H1 (cell line): ENCODE data around the gene RAP1GAP. TPM values are rescaled to one million over a fixed set of nuclear protein-coding genes. Genes with fewer than 3 reads are reported as not detected.

Experiments used
- CTCF ChIA-PET: fragments of 300-600 bp; sonication (Branson Sonifier 250); formaldehyde crosslinking; loops from one replicate; lab custom pipeline; 2021; ENCODE audit not compliant: partially characterized antibody; lab: Charles Lee
- POLR2A ChIA-PET: fragments of 300-600 bp; sonication (Branson Sonifier 250); formaldehyde crosslinking; loops from one replicate; lab custom pipeline; 2021; ENCODE audit warnings: inconsistent platforms; ENCODE audit not compliant: partially characterized antibody; lab: Charles Lee
- DNase-seq, 2 experiments: peaks; one replicate each; pipeline versions ENCODE4 v3.0.0 to v3.0.0-alpha.2; 2010 to 2022; ENCODE audit warnings: low spot score in 2 of 2, low read depth in 1 of 2, mixed read lengths in 1 of 2
- FAIRE-seq: peaks from 2 replicates; lab custom pipeline; 2011; peaks lifted over from hg19 to GRCh38; lab: Jason Lieb, UNC
- H2AFZ ChIP-seq: 2 replicates; pipeline ENCODE4 v1.8.1; 2012; ENCODE audit warnings: low read length, inconsistent platforms
- H2AK5ac ChIP-seq: 2 replicates; pipeline ENCODE4 v1.6.1; 2013; ENCODE audit warnings: low read depth, low read length
- H2BK120ac ChIP-seq: replicated peaks from 2 replicates; pipeline ENCODE3; 2013; ENCODE audit warnings: low read depth, low read length, inconsistent platforms
- H2BK12ac ChIP-seq: 2 replicates; pipeline ENCODE4 v1.6.1; 2013; ENCODE audit warnings: low read depth, low read length
- H2BK15ac ChIP-seq: 2 replicates; pipeline ENCODE4 v1.6.1; 2013; ENCODE audit warnings: low read length
- H2BK20ac ChIP-seq: 2 replicates; pipeline ENCODE4 v1.6.1; 2013; ENCODE audit warnings: low read length
- H2BK5ac ChIP-seq: 2 replicates; pipeline ENCODE4 v1.6.1; 2013; ENCODE audit warnings: low read depth, low read length
- H3K14ac ChIP-seq: 2 replicates; pipeline ENCODE4 v1.6.1; 2013; ENCODE audit warnings: inconsistent platforms; ENCODE audit not compliant: insufficient read length
- H3K18ac ChIP-seq: 2 replicates; pipeline ENCODE4 v1.6.1; 2013; ENCODE audit warnings: low read length; ENCODE audit errors: extremely low read depth
- H3K23ac ChIP-seq: 2 replicates; pipeline ENCODE4 v1.6.1; 2013; ENCODE audit warnings: inconsistent platforms; ENCODE audit not compliant: insufficient read length
- H3K23me2 ChIP-seq: 2 replicates; pipeline ENCODE4 v1.6.1; 2013; ENCODE audit warnings: low read depth, low read length
- H3K27ac ChIP-seq: 2 replicates; pipeline ENCODE4 v1.6.1; 2011; ENCODE audit warnings: low read depth, low read length, inconsistent platforms
- H3K27me3 ChIP-seq, 4 experiments: replicated peaks in 1 of 4; 1 replicate in 1 of 4; 2 replicates in 3 of 4; pipeline versions ENCODE4 v1.6.1 to v1.8.1; 2011 to 2013; ENCODE audit warnings: low read length in 3 of 4, mild to moderate bottlenecking in 3 of 4, inconsistent platforms in 2 of 4, mixed read lengths in 2 of 4, moderate library complexity in 1 of 4; ENCODE audit not compliant: control insufficient read depth in 3 of 4, insufficient read depth in 3 of 4; ENCODE audit errors: extremely low read depth in 1 of 4
- H3K36me3 ChIP-seq, 4 experiments: 2 replicates each; pipeline versions ENCODE4 v1.6.1 to v1.8.1; 2011 to 2013; ENCODE audit warnings: mild to moderate bottlenecking in 4 of 4, low read length in 3 of 4, moderate library complexity in 2 of 4, control low read depth in 1 of 4, inconsistent platforms in 1 of 4; ENCODE audit not compliant: insufficient read depth in 4 of 4, control insufficient read depth in 2 of 4
- H3K4ac ChIP-seq: replicated peaks from 2 replicates; pipeline ENCODE3; 2013; ENCODE audit warnings: low read length, low read depth, mixed read lengths, inconsistent platforms; ENCODE audit not compliant: insufficient read length
- H3K4me1 ChIP-seq, 4 experiments: replicated peaks in 1 of 4; 1 replicate in 1 of 4; 2 replicates in 3 of 4; pipeline versions ENCODE4 v1.6.1 to v1.8.1; 2011 to 2013; ENCODE audit warnings: low read length in 3 of 4, inconsistent platforms in 2 of 4, mixed read lengths in 1 of 4; ENCODE audit not compliant: insufficient read depth in 4 of 4, control insufficient read depth in 3 of 4
- H3K4me2 ChIP-seq, 2 experiments: 2 replicates each; pipeline versions ENCODE4 v1.6.1 to v1.8.1; 2011 to 2013; ENCODE audit warnings: low read depth in 2 of 2, low read length in 2 of 2, control low read depth in 1 of 2, inconsistent platforms in 1 of 2, mild to moderate bottlenecking in 1 of 2; ENCODE audit not compliant: insufficient read depth in 1 of 2
- H3K4me3 ChIP-seq, 4 experiments: fragments of 200-600, 300-600 bp in 1 of 4; sonication (generic), shearing (Covaris generic), sonication (Bioruptor Twin) in 1 of 4; 2 replicates each; pipeline versions ENCODE4 v1.5.1 to v1.8.1; 2011 to 2016; ENCODE audit warnings: low read length in 4 of 4, low read depth in 3 of 4, control low read depth in 2 of 4, inconsistent platforms in 2 of 4, mild to moderate bottlenecking in 2 of 4, mixed read lengths in 1 of 4, moderate library complexity in 1 of 4; ENCODE audit not compliant: insufficient read depth in 2 of 4; ENCODE audit errors: extremely low read depth in 1 of 4
- H3K56ac ChIP-seq: replicated peaks from 2 replicates; pipeline ENCODE3; 2013; ENCODE audit warnings: low read depth, mild to moderate bottlenecking, mixed read lengths, low read length, inconsistent platforms; ENCODE audit not compliant: insufficient read length
- H3K79me1 ChIP-seq: 2 replicates; pipeline ENCODE4 v1.6.1; 2013; ENCODE audit warnings: low read depth, low read length, control low read depth
- H3K79me2 ChIP-seq, 2 experiments: 2 replicates each; pipeline versions ENCODE4 v1.6.1 to v1.8.1; 2012 to 2013; ENCODE audit warnings: low read length in 2 of 2, mild to moderate bottlenecking in 2 of 2, inconsistent platforms in 1 of 2; ENCODE audit not compliant: insufficient read depth in 2 of 2, control insufficient read depth in 1 of 2
- H3K9ac ChIP-seq, 4 experiments: replicated peaks in 1 of 4; 1 replicate in 1 of 4; 2 replicates in 3 of 4; pipeline versions ENCODE4 v1.6.1 to v1.8.1; 2011 to 2013; ENCODE audit warnings: low read depth in 3 of 4, low read length in 3 of 4, control low read depth in 2 of 4, mild to moderate bottlenecking in 2 of 4, moderate library complexity in 2 of 4, inconsistent platforms in 1 of 4; ENCODE audit errors: extremely low read depth in 1 of 4
- H3K9me3 ChIP-seq, 2 experiments: 2 replicates each; pipeline versions ENCODE4 v1.6.1 to v1.8.1; 2012 to 2013; ENCODE audit warnings: mild to moderate bottlenecking in 2 of 2, moderate library complexity in 2 of 2, control low read depth in 1 of 2, inconsistent platforms in 1 of 2, low read depth in 1 of 2, low read length in 1 of 2, mixed read lengths in 1 of 2; ENCODE audit not compliant: insufficient read depth in 2 of 2
- H4K20me1 ChIP-seq, 2 experiments: replicated peaks in 1 of 2; 2 replicates each; pipeline versions ENCODE3 to v1.8.1; 2011 to 2013; ENCODE audit warnings: inconsistent platforms in 2 of 2, low read length in 2 of 2, mild to moderate bottlenecking in 1 of 2; ENCODE audit not compliant: insufficient read depth in 2 of 2, control insufficient read depth in 1 of 2
- H4K5ac ChIP-seq: 2 replicates; pipeline ENCODE4 v1.6.1; 2013; ENCODE audit warnings: low read length, low read depth, mixed read lengths, inconsistent platforms; ENCODE audit not compliant: insufficient read length
- H4K8ac ChIP-seq: 2 replicates; pipeline ENCODE4 v1.8.0; 2013; ENCODE audit warnings: mild to moderate bottlenecking, moderate library complexity, low read length, inconsistent platforms; ENCODE audit not compliant: insufficient read depth; ENCODE audit errors: extremely low read depth
- H4K91ac ChIP-seq: replicated peaks from 2 replicates; pipeline ENCODE3; 2013; ENCODE audit warnings: low read length, mixed read lengths, inconsistent platforms; ENCODE audit not compliant: insufficient read length
- CTCF ChIP-seq, 3 experiments: IDR thresholded peaks; 1 replicate in 2 of 3; 2 replicates in 1 of 3; pipeline versions ENCODE4 v1.5.1 to v1.6.1; 2011; ENCODE audit warnings: low read length in 3 of 3, mild to moderate bottlenecking in 3 of 3, inconsistent platforms in 2 of 3, low read depth in 1 of 3, moderate library complexity in 1 of 3; ENCODE audit not compliant: insufficient read depth in 1 of 3; ENCODE audit errors: control extremely low read depth in 1 of 3
- FOSL1 ChIP-seq: IDR thresholded peaks from 2 replicates; pipeline ENCODE4 v1.6.1; 2011; ENCODE audit warnings: mild to moderate bottlenecking, low read depth, low read length, moderate library complexity; ENCODE audit not compliant: insufficient read depth
- WGBS, 2 experiments: shearing (Covaris generic) in 1 of 2; methylation state at CpG; one replicate each; pipeline versions ENCODE4 v1.1.6 to v1.1.7; 2013 to 2015; ENCODE audit warnings: low lambda C conversion rate in 2 of 2, mixed read lengths in 2 of 2, inconsistent platforms in 1 of 2, low coverage in 1 of 2, missing lambda C conversion rate in 1 of 2; ENCODE audit not compliant: insufficient replicate concordance in 2 of 2, insufficient coverage in 1 of 2, insufficient read length in 1 of 2; ENCODE audit errors: extremely low coverage in 1 of 2, missing lambda C conversion rate in 1 of 2; 5-methylcytosine and 5-hydroxymethylcytosine counted together
- polyA plus RNA-seq, 7 experiments: library from polyadenylated mRNA; depleted of rRNA in 3 of 7; stranded (reverse) in 5 of 7; unstranded in 2 of 7; fragments of >200 nt in 5 of 7; fragments of 200-250 nt in 2 of 7; gene quantifications; 1 replicate in 5 of 7; 2 replicates in 1 of 7; 4 replicates in 1 of 7; pipeline versions ENCODE4 v1.2.1 to v1.2.3, GENCODE V29; 2011 to 2013; ENCODE audit warnings: missing spikeins in 2 of 7, mixed read lengths in 2 of 7
- total RNA-seq: library from RNA; stranded (reverse); fragmentation: NEBNext Ultra II Directional; extraction: Animal tissue kit (Norgen Biotek cat#: 25700); gene quantifications from 2 replicates; pipeline ENCODE4 v1.2.1, GENCODE V29; 2021

RAP1GAP gene
- total and polyA plus RNA-seq, 2 of the 8 experiments (the other 6 are each of a cell fraction or from before 2014, with no cell fraction given) = 8.4 TPM

- ChIA-PET POLR2A (no interaction called here), CTCF (interaction anchor here (0.5 to 1.1 kb wide), 2 partner anchors 11 to 287 kb away, joined by 3 read pairs; no protein-coding TSS in a partner anchor)
- Histone ChIP-seq H3K27me3 (peaks cover 0 to 24% (median 17%) of the 10 kb centered on the region in 4 experiments; a peak in 5 of 7 replicates), H3K4me1 (peaks cover 0 to 8% (median 3%) of the 10 kb centered on the region in 4 experiments; a peak in 4 of 7 replicates), H2BK20ac (no peak overlapping the region), H4K20me1 (peaks cover 0 to 2% of the 10 kb centered on the region in 2 experiments), H3K4me3 (no peak overlapping the region), H3K79me2 (no peaks in the 10 kb centered on the region), H2AK5ac (no peak overlapping the region), H4K91ac (no peak overlapping the region), H3K14ac (no peak overlapping the region), H3K27ac (no peak overlapping the region), H2BK120ac (no peak overlapping the region), H3K56ac (no peak overlapping the region), H3K9ac (no peak overlapping the region), H2BK5ac (no peak overlapping the region), H2AFZ (no peak overlapping the region), H3K9me3 (no peaks in the 10 kb centered on the region), H4K5ac (no peak overlapping the region), H3K4ac (no peak overlapping the region), H3K79me1 (no peaks in the 10 kb centered on the region), H2BK15ac (0 out of 2 replicates have a peak overlapping the region, but pooled peaks have one; percentile 81), H4K8ac (no peak overlapping the region), H2BK12ac (no peak overlapping the region), H3K18ac (no peak overlapping the region; the same call in 1 of the 2 replicates), H3K23ac (no peak overlapping the region), H3K36me3 (no peaks in the 10 kb centered on the region), H3K23me2 (peaks cover 3% of the 10 kb centered on the region; the same call in 1 of the 2 replicates), H3K4me2 (no peak overlapping the region)
- WGBS, 2 experiments = 80% methylated on average over 11 of the region's 11 CpGs; no CpG with 5 or more reads in 1 of the 2 experiments
- FAIRE-seq (no peak), DNase-seq (no peak)
- TF ChIP-seq CTCF (IDR thresholded peaks at IDR 0.05; ENCODE audit: control extremely low read depth in 1 of 3, insufficient read depth in 1 of 3, low read depth in 1 of 3, low read length in 3 of 3) (peak; percentile 3 to 39 (median 17); a peak in 3 of 4 replicates), FOSL1 (no peak)
These were observed 5.8 kb downstream of the RAP1GAP start for GRCh38 chr1:21663248-21663950.
